OCI-LY7 (cell line): ENCODE measurements around the gene CA5A. TPM values are rescaled to one million over a fixed set of nuclear protein-coding genes. Genes with fewer than 3 reads are reported as not detected.
"Not testable (repeated sequence)": the region's sequence is repeated elsewhere in the genome, so short reads cannot be mapped to it uniquely, and the experiment has no call there.

ENCODE experiments used
- BruUV-seq: library from RNA; stranded (reverse); fragments of 400-500 nt; replicated peaks from 2 replicates; lab custom pipeline; 2021; lab: Mats Ljungman, UMichigan
- CTCF ChIA-PET: fragments of 300-600 bp; sonication (Branson Sonifier 250); formaldehyde crosslinking; loops from one replicate; lab custom pipeline; 2022; ENCODE audit warnings: antibody characterized with exemption; ENCODE audit not compliant: unreplicated experiment; lab: Charles Lee
- POLR2A ChIA-PET: fragments of 300-600 bp; sonication (Branson Sonifier 250); formaldehyde crosslinking; loops from one replicate; lab custom pipeline; 2022; ENCODE audit warnings: antibody characterized with exemption; lab: Charles Lee
- DNase-seq: peaks from one replicate; pipeline ENCODE4 v3.0.0-alpha.2; 2015; ENCODE audit warnings: low spot score
- H2AFZ ChIP-seq: fragments of 200-600 bp; sonication (generic), shearing (Covaris generic); 2 replicates; pipeline ENCODE4 v1.6.1; 2014; ENCODE audit warnings: mild to moderate bottlenecking, antibody characterized with exemption, low read length, moderate library complexity
- H3K27ac ChIP-seq: fragments of 200-600 bp; sonication (generic); 2 replicates; pipeline ENCODE4 v1.5.1; 2014; ENCODE audit warnings: mixed run types, low read depth, mild to moderate bottlenecking, moderate library complexity, low read length, inconsistent platforms; ENCODE audit not compliant: poor library complexity, severe bottlenecking
- H3K36me3 ChIP-seq: fragments of 200-600 bp; sonication (generic); 2 replicates; pipeline ENCODE4 v1.6.1; 2014; ENCODE audit warnings: mild to moderate bottlenecking, antibody characterized with exemption, low read length, moderate library complexity, mixed read lengths; ENCODE audit not compliant: insufficient read depth
- H3K4me1 ChIP-seq: fragments of 200-600 bp; sonication (generic); 2 replicates; pipeline ENCODE4 v1.5.1; 2014; ENCODE audit warnings: mild to moderate bottlenecking, low read length; ENCODE audit not compliant: insufficient read depth, poor library complexity, severe bottlenecking
- H3K4me2 ChIP-seq: fragments of 200-600 bp; sonication (generic); 2 replicates; pipeline ENCODE4 v1.6.1; 2014; ENCODE audit warnings: mild to moderate bottlenecking, low read length
- H3K4me3 ChIP-seq: fragments of 200-600 bp; sonication (generic); 2 replicates; pipeline ENCODE4 v1.5.1; 2014; ENCODE audit warnings: mild to moderate bottlenecking, low read depth, low read length; ENCODE audit not compliant: poor library complexity, severe bottlenecking
- H3K79me2 ChIP-seq: fragments of 200-600 bp; sonication (generic); 2 replicates; pipeline ENCODE4 v1.6.1; 2016; ENCODE audit warnings: low read depth, mild to moderate bottlenecking, low read length, moderate library complexity, mixed read lengths; ENCODE audit not compliant: insufficient read depth
- H3K9me2 ChIP-seq: fragments of 200-600 bp; sonication (generic); 2 replicates; pipeline ENCODE4 v1.6.1; 2016; ENCODE audit warnings: mild to moderate bottlenecking, low read length, mixed read lengths; ENCODE audit not compliant: insufficient read depth
- H3K9me3 ChIP-seq: fragments of 200-600 bp; sonication (generic); 2 replicates; pipeline ENCODE4 v1.6.1; 2014; ENCODE audit warnings: mild to moderate bottlenecking, mixed run types, low read length, mixed read lengths
- H4K20me1 ChIP-seq: fragments of 200-600 bp; sonication (generic); 2 replicates; pipeline ENCODE4 v1.6.1; 2014; ENCODE audit warnings: mild to moderate bottlenecking, antibody characterized with exemption, low read length, moderate library complexity, mixed read lengths; ENCODE audit not compliant: insufficient read depth
- CTCF ChIP-seq: fragments of 200-600 bp; sonication (generic); conservative IDR thresholded peaks from 2 replicates; pipeline ENCODE4 v1.5.1; 2014; ENCODE audit warnings: mild to moderate bottlenecking, antibody characterized with exemption, low read length, moderate library complexity, mixed read lengths
- EZH2phosphoT487 ChIP-seq: fragments of 200-600 bp; sonication (generic); IDR thresholded peaks from 2 replicates; pipeline ENCODE4 v1.6.1; 2018; ENCODE audit warnings: low read depth, borderline replicate concordance, mild to moderate bottlenecking, mixed run types, antibody characterized with exemption, low read length, moderate library complexity, mixed read lengths
- intact Hi-C: fragments of 100-400 bp; cut with micrococcal nuclease; formaldehyde crosslinking; loops from one replicate; pipeline ENCODE4 v1.10.0; 2022; ENCODE audit not compliant: unreplicated experiment
- total RNA-seq, 2 experiments: library from RNA; depleted of rRNA in 1 of 2; stranded (reverse); fragments of >200 nt in 1 of 2; shearing (Covaris generic) in 1 of 2; gene quantifications; 2 replicates each; pipeline ENCODE4 v1.2.3, GENCODE V29; 2014 to 2022

Gene CA5A
- total RNA-seq, 2 experiments from 2014 or later, result not detected

GRCh38 chr16:87895641-87896141 lies 40.6 kb downstream of the CA5A start:
- Histone ChIP-seq H3K36me3 (no peaks in the 10 kb centered on the region), H3K79me2 (no peaks in the 10 kb centered on the region), H3K4me3 (no peak overlapping the region), H3K4me2 (peak overlapping the region; percentile 16), H3K9me3 (no peaks in the 10 kb centered on the region), H2AFZ (peak overlapping the region; percentile 55; the same call in 1 of the 2 replicates), H3K27ac (no peak overlapping the region), H4K20me1 (no peaks in the 10 kb centered on the region), H3K4me1 (peaks cover 37% of the 10 kb centered on the region), H3K9me2 (no peaks in the 10 kb centered on the region)
- ChIA-PET CTCF (no interaction called here), POLR2A (interaction anchor here (0.6 to 0.7 kb wide), 3 partner anchors 94 to 1455 kb away, joined by 3 to 5 read pairs (median 3); no protein-coding TSS in a partner anchor)
- peak; percentile 19 for DNase-seq
- no peak for TF ChIP-seq EZH2phosphoT487
- TF ChIP-seq CTCF, result no peak
- no TSS peak for BruUV-seq
- intact Hi-C loops, result no loop called here

- H3K4me2 ChIP-seq, CTCF ChIA-PET, H3K9me3 ChIP-seq, H3K9me2 ChIP-seq, H3K27ac ChIP-seq, H4K20me1 ChIP-seq, H3K4me3 ChIP-seq, DNase-seq, H2AFZ ChIP-seq, H3K79me2 ChIP-seq, intact Hi-C loops, BruUV-seq, POLR2A ChIA-PET, H3K36me3 ChIP-seq: not testable (repeated sequence)
- H3K4me1 ChIP-seq, result peaks cover 37% of the 10 kb centered on the region
These were observed 42.3 kb downstream of the CA5A start for GRCh38 chr16:87894005-87894404.

- POLR2A ChIA-PET, result no interaction called here
- no peak overlapping the region for H3K4me3 ChIP-seq
- H4K20me1 ChIP-seq, result no peaks in the 10 kb centered on the region
- DNase-seq, result no peak
- no peaks in the 10 kb centered on the region for H3K79me2 ChIP-seq
- no peaks in the 10 kb centered on the region for H3K36me3 ChIP-seq
- H3K9me3 ChIP-seq, result no peaks in the 10 kb centered on the region
- CTCF ChIA-PET, result no interaction called here
- peaks cover 22% of the 10 kb centered on the region for H3K4me1 ChIP-seq
- no TSS peak for BruUV-seq
- H3K9me2 ChIP-seq, result no peaks in the 10 kb centered on the region
- no peak overlapping the region for H3K27ac ChIP-seq
- H3K4me2 ChIP-seq, result no peak overlapping the region
- TF ChIP-seq CTCF (no peak), EZH2phosphoT487 (no peak)
- intact Hi-C loops, result no loop called here
- H2AFZ ChIP-seq, result no peak overlapping the region
These were observed 44.6 kb downstream of the CA5A start for GRCh38 chr16:87891764-87892163.
